RPMI8226 (cell line): ENCODE measurements around the gene IFNLR1.

Experiments used
- DNase-seq: peaks from one replicate; pipeline ENCODE4 v3.0.0-alpha.2; 2015

IFNLR1 gene

GRCh38 chr1:24147194-24147593 lies 39.9 kb downstream of the IFNLR1 start:
- no peak for DNase-seq

GRCh38 chr1:24142546-24143534 lies 44.2 kb downstream of the IFNLR1 start, which contains the start of gene IL22RA1:
TSS of gene IL22RA1 (minus strand) at chr1:24143140. CDS start at chr1:24143082, 58 bp downstream.
- peak; percentile 25 for DNase-seq

GRCh38 chr1:24141311-24141997 lies 45.6 kb downstream of the IFNLR1 start:
- DNase-seq = no peak

GRCh38 chr1:24140741-24141181 lies 46.3 kb downstream of the IFNLR1 start:
- no peak for DNase-seq

- DNase-seq = no peak
These were observed 47.2 kb downstream of the IFNLR1 start for GRCh38 chr1:24139841-24140425.

GRCh38 chr1:24139222-24139489 lies 47.9 kb downstream of the IFNLR1 start:
- DNase-seq = no peak

- no peak for DNase-seq
These were observed 48.4 kb downstream of the IFNLR1 start for GRCh38 chr1:24138476-24139221.

- DNase-seq = no peak
These were observed 50.0 kb downstream of the IFNLR1 start for GRCh38 chr1:24136956-24137539.

GRCh38 chr1:24134376-24134775 lies 52.7 kb downstream of the IFNLR1 start:
- DNase-seq = no peak

- DNase-seq = no peak
These were observed 53.3 kb downstream of the IFNLR1 start for GRCh38 chr1:24133819-24134218.

GRCh38 chr1:24130385-24130784 lies 56.7 kb downstream of the IFNLR1 start:
- no peak for DNase-seq

- no peak for DNase-seq
These were observed 59.2 kb downstream of the IFNLR1 start for GRCh38 chr1:24127801-24128363.

- DNase-seq = no peak
These were observed 59.8 kb downstream of the IFNLR1 start for GRCh38 chr1:24127134-24127800.

GRCh38 chr1:24126672-24127023 lies 60.4 kb downstream of the IFNLR1 start:
- DNase-seq = no peak

- no peak for DNase-seq
These were observed 60.9 kb downstream of the IFNLR1 start for GRCh38 chr1:24126018-24126671.

- DNase-seq = no peak
These were observed 61.6 kb downstream of the IFNLR1 start for GRCh38 chr1:24125456-24125855.

GRCh38 chr1:24124980-24125379 lies 62.1 kb downstream of the IFNLR1 start:
- DNase-seq = no peak

GRCh38 chr1:24123611-24124010 lies 63.5 kb downstream of the IFNLR1 start:
- DNase-seq = no peak

GRCh38 chr1:24122776-24123175 lies 64.3 kb downstream of the IFNLR1 start:
- DNase-seq = no peak

GRCh38 chr1:24121406-24121805 lies 65.7 kb downstream of the IFNLR1 start:
- DNase-seq = no peak

GRCh38 chr1:24120965-24121364 lies 66.1 kb downstream of the IFNLR1 start:
- DNase-seq = no peak
